Activated T-helper 1 cell treated with Interleukin-2 at 50 U/mL for 16 hours (primary cell): ENCODE data around the gene PALLD.

Experiments used
- DNase-seq: peaks from one replicate; pipeline ENCODE4 v3.0.0-alpha.2; 2020; ENCODE audit warnings: low read depth

PALLD gene

DNA sequence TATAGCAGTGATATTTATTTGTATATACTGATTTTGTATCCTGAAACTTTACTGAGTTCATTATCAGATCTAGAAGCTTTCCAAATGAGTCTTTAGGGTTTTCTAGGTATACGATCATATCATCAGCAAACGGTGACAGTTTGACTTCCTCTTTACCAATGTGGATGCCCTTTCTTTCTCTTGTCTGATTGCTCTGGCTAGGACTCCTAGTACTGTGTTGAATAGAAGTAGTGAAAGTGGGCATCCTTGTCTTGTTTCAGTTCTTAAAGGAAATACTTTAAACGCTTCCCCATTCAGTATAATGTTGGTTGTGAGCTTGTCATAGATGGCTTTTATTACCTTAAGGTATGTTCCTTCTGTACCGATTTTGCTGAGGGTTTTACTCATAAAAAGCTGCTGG is 475.7 kb downstream of the PALLD start:
- DNase-seq = no peak
